HG03460 (cell line): ENCODE data around the gene CUBN.

Source experiments
- ATAC-seq: cut with Tn5 transposase; IDR thresholded peaks from one replicate; pipeline ENCODE4 v1.9.1; 2021; ENCODE audit not compliant: unreplicated experiment

The CUBN gene

DNA sequence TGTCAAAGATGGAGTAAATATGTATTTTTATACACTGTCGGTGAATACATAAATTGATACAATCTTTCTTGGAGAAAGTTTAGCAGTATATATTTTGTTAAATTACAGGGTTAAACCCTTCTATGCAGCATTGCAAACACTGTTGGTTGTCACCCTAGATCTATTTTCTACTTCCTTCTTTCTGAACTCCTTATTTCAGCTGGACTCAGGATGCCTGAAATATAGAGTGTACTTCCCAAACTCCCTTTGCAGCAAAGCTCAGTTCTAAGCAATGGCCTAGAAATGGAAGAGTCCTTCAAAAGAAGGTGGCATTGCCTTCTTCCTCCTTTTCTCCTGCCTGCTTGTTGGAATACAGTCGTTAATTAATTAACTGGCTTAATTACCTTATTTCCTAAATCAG is 20.6 kb downstream of the CUBN start:
- ATAC-seq = no peak

DNA sequence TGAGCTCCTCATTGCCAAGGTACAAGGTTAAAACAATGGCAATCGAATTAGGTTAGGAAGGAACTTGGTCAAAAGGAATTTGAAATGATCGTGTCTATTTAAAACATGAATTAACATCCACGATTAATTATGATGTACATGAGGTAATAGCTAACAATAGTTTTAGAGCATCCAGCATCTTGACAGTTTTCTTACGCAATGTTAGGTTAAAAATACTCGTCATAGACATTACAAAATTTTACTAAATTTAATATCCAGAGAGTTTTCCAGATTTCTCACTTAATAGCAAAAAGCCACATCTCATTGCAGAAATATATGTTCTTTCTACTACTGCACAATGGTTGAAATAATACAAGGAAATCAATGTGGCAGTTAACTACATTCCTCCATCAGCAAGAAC is 22.6 kb downstream of the CUBN start:
- no peak for ATAC-seq

DNA sequence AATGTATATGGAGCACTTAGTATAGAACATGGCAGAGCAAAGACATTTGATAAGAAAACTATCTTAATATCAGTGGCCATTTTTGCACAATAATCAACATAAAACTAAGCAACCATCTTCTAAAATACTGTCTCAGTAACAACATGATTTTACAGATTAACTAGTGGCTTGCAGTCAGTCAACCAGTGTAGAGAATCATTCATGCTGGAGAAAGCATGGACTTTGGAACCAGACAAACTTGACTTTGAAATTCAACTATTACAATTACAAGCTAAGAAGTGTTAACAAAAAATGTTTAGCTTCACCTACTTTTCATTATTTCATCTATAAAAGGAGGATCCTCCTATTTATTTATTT is 27.7 kb downstream of the CUBN start:
- ATAC-seq = no peak

DNA sequence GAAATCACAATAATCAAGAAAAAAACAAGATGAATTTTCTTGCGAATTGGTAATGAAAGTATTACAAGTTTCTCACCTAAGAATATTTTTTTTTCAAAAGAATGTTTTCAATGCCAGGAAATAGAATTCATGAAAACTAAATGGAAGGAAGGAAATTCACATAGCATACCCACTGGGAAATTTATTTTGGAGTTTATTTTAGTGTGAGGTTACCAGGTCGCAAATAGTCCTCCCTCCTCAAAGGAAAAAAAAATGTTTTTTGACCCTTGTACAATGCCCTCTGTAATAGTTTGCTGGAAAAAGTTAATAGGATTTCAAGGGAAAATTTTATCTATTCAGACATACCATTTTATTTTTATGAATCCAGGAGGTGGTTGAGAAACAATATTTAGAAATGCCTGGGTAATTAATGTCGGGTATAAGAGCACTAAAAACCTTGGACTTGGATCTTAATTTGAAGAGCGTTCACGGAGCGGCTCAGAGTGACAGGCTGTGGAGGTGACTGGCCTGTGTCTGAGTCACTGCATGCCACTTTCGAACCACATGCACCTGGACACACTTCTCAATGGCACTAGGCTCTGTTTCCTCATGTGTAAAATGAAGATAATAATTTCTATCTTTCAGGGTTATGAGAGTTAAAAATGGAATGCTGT is 28.2 kb downstream of the CUBN start:
- no peak for ATAC-seq

DNA sequence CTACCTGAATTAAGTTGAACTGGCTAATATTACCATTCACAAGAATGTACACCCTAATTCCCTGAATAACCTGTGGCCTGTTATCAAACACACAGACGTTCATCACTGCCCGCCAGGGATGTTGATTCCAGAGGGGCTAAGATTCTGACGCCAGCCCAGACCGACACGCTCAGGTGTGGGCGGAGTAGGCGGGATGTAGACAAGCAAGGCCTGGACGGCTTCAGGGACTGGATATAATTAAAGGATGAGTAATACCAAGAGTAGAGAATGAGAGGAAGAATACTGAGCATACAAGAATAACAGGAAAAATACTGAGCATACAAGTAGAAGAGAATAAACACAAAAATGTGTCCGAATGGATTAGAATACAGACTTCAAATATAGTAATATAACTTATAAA is 29.0 kb downstream of the CUBN start:
- ATAC-seq = no peak

DNA sequence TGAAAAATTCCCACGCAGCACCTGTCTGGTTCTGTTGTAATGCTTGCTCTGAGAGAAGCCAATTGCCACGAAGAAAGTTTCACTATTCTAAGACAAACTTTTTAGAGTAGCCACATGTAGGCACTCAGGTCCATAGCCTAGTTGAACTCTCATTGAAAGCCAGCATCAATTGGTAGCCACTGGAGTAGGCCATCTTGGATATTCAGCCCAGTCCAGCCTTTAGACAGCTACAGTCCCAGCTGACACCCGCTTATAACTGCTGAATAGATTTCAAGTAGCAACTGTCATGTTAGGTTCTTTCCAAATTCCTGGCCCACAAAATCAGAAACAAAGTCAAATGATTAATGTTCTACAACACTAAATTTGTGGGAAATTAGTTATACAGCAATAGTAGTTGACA is 31.6 kb downstream of the CUBN start:
- no peak for ATAC-seq

DNA sequence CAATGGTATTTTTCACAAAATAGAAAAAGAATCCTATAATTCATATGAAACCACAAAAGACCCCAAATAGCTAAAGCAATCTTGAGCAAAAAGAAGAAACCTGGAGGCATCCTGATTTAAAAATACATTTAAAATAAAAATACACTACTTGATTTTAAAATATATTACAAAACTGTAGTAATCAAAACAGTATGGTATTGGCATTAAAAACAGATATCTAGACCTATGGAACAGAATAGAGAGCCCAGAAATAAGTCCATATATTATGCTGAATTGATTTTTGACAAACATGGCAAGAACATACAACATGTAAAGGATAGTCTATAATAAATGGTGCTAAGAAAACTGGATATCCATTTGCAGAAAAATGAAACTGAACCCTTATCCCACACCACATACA is 34.8 kb downstream of the CUBN start:
- no peak for ATAC-seq

DNA sequence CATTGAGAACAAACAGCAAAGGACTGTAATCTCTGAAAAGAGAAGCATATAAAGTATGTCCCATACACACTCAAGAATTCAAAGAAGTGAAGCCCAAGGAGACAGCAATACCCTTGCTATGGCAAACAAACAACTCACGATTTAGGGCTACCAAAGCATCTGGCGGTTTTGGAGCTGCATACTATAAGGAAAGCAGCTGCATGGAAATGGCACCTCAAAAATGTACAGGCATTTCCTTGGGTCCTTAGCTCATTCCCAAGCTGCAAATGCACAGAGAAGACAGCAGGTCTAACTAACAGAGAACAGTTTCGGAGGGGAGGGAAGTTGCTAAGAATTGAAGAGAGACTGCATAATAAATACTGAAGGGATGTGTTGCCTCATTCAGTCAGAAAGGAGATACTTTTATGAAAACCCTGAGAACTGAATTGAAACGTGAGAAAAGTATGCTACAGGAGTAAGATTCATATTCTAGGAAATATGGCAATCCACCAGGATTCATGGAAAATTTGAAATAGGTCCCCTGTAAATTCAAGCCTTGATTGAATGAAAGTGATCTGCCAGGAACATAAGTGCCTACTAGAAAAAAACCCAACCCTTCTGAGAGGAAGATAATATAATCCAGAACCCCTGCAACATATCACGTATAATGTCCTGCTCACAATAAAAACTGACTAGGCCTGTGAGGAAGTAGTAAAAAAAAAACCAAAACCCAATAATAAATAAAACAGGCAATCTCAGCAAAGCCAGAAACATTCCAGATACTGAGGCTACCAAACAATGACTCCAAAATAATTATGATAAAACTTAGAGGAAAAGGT is 36.4 kb downstream of the CUBN start:
- ATAC-seq = no peak

DNA sequence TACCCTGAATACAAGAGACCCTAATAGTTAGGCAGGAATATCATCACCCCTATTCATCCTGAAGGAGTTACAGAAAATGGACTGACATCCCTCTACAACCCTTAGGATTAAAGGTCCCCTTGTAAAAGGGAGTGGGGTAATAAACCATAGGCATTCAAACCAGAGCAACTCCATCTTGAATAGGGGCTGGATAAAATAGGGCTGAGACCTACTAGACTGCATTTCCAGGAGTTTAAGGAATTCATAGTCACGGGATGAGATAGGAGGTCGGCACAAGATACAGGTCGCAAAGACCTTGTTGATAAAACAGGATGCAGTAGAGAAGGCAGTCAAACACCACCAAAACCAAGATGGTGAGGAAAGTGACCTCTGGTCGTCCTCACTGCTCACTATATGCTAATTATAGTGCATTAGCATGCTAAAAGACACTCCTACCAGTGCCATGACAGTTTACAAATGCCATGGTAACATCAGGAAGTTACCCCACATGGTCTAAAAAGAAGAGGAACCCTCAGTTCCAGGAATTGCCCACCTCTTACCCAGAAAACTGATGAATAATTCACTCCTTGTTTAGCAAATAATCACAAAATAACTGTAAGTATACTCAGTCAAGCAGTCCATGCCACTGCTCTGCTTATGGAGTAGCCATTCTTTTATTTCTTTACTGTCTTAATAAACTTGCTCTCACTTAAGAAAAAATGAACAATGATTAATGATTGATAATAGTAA is 37.2 kb downstream of the CUBN start:
- no peak for ATAC-seq

DNA sequence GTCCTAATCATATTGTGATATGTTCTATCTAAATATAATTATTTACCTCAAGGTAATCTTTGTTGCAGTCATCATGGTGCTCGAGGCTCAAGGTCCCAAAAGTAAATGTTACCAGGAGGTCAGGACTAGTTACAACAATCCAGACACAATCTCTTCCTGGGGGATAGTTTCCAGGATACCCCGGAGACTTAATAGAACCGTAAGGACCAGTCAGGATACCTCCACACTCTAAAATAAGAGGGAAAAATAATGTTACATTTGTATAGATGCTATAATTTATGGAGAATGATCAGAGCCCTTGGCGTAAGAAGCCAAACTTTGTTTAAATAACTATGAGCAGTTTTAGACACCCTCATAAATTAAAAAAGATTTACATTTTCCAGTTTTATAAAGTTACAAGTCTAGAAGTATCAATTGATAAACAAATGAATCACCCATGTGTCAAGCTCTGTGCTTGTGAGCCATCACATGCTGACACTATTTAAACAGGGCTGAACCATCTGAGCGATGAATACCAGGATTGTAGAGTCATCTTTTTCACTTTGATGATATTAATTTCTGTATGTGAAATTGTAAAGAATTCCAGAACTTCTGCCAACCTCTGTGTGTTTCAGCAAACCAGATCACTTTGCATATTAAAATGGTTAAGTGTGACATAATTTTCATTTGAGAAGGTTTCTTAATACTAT is 41.3 kb downstream of the CUBN start:
- no peak for ATAC-seq

DNA sequence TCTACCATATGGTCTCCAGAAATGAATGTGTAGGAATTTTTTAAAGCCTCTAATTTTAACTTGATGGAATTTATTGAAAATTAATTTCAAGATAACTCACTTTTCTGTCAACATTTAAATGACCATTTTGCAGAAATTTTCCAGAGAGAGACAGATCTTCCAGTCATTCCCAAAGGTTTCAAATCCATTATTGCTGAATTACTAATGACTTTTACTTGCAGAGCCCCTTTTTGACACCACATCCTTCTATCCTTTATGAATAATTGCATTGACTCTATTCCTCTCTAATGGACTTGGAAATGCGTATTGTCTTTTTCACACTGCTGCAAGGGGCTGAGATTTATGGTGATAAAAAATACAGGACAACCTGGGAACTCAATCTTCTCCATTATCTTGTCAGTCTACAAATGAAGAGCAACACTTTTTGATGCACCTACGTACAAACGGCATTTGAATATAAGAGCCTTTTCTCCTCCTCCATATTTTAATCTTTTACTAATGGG is 42.7 kb downstream of the CUBN start:
- no peak for ATAC-seq

DNA sequence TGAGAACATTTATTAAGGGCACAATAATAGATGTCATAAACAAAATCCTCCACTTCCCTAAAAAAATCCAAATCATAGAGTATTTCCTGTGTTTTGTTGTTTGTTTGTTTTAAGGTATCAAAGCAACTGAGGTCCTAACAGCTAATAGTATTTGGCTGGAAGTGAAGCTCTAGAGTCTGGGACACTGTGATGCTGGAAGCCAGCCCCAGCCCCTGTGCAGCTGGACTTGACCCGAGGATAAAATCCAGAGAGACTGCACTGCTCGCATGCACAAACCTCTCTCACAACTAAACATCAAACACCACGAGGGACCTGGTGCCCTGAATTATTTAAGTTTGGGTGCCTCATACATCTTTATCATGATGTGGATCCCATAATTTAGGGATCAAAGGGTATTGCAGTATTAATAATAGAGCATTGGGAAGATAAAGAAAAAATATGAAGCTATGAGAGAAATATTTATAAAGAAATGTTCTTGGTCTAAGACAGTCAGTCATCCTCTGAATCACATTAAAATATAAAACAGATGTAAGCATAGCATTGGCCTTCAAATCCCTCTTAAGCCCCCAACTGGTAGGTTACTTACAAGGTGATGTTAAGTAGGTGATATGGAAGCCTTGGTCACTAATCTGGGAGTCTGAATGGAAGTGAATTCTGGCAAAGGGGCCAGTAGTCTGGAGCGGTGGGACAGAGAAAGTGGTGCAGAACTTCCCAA is 44.4 kb downstream of the CUBN start:
- ATAC-seq = no peak

DNA sequence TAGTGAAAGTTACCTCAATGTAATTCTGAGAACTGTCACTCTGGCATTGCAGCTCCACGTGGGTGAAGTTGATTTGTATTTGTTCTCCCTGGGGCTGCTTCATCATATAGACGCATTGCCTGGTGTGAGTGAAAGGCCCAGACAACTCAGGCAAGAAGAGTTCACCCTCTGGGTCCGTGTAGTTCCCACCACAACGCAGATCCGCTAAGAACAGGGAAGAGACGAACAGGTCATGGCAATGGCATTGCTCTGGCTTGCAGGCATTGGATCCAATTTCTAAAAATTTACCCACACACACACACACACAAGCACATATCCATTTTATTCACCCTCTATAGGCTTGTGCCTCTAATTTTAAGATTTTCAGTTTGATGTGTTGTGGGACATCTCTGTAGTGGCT is 45.4 kb downstream of the CUBN start:
- no peak for ATAC-seq

DNA sequence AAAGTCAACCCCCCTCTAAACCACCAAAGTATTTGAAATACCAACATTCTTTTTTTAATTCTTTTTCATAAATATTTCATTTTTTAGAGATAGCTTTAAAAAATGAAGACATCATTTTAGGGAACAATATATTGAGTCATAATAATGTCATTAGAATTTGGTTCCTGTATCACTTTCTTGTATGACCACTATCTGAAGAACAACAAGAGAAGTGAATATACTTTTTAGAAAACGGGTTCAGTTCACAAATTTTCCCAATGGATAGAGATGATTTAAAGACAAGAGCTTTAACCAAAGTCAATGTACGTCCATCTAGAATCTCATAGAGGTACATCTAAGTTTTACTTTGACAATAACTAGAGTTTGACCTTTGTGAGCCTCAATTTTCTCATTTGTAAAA is 48.2 kb downstream of the CUBN start:
- no peak for ATAC-seq

DNA sequence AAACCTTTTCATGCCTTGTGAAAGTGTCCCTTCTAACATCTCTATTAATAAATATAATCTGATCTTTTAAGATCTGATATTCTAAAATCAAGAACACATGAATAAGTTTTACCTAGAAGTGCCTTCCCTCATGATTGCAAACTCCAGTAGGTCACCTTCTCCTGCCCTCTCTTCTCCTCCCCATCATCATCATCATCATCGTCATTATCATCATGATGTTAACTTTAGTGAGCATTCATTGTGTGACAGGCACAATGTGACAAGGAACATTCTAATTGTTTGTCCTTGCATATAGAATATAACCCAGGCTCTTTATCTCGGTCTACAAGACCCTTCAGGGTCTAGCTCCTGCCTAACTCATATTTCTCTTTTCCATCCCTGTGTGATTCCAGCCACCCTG is 51.7 kb downstream of the CUBN start:
- ATAC-seq = no peak

DNA sequence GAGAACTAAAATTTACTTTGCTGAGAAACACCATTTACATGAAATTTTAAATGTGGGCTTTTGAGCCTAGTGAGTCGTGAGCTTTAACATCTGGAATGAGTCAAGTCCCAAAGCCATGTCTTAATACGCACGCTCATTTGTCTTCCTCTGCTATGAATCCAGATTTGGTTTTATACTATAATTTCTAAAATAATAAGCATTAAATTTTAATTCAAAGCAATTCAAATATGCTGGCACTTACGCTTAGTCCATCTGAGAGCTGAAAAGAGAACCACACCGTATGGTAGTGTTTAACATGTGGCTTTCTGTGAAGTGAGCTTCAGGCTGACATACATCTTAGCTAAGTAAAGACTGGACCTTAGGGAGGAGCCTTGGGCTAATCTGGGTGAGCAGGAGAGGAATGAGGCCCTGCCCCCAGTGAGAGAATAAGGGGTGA is 52.2 kb downstream of the CUBN start:
- ATAC-seq = no peak

DNA sequence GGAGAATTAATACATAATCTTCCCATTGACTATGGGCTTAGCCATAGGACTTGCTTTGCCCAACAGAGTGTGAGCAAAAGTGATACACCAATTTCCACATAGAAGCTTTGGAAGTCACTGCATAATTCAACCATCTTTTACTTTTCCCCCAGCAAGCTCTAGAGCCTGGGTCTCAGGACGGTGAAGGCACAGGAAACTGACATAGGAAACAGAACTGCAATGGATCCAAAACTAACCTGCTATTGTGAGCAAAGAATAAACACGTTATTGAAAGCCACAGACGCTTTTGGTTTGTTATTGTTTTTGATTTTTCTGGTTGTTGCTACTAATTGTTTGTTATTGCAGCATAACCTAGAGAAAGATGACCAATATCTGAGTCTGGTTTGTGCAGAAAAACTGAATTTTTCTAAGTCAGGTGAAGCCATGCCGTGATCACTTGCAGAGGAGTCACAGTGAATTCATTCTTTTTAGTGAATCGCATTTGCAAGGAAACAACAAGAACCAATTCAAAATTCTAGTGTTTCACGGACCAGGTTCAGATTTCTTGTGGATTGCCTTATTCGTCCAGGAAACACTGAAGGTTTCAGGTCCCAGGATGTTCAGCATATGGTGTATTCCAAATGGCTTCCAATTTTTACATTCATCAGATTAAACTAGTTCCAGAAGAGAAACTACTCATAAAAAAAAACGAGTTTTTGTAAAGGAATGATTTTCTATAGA is 52.8 kb downstream of the CUBN start:
- ATAC-seq = no peak

DNA sequence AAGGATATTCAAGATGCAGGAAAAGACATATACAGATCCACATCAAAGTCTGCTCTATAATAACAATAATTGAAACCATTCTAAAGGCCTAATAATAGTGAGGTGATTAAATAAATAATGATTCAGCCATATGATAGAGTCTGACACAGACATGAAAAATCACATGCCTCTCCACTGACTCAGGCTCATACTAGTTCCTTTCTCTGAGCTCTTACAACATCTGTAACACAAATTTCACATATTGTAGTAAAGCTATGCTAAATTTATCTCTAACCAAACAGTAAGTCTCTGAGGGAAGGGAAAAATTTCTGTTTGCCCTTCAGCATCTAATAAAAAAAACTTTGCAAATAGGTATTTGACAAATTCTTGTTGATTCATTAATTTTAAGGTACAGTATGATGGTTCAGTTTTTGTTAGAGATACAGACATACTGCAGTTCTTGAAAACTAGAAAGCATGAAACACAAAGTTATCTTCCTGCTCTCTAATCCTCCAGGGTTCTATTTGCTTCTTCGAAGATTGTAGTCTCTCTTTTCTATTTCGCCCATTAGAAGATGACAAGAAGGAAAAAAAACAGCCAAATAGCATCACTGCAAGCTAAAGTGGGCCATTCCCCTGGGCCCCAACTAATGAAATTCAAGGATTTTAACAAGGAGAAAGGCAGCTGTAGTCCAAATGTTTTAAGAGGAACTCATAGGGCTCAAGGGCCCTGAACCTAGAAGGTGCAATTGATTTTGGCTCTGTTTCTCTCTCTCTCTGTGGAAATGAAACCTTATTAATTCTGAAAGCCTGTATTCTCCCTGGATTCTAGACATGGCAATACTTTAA is 53.9 kb downstream of the CUBN start:
- no peak for ATAC-seq

DNA sequence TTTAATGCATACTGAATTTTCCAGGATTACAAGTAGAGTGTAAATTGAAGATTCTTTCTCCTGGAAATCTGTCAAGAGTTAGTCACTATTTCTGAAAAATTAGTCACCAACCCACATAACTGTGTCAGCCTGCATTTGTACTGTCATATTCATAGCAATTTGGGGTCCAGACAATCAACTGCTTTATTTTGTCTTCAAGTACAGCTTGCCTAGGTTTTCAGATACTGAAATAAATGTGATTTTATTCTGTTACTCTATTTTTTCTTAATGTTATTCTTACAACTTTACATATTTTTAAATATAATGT is 55.1 kb downstream of the CUBN start:
- no peak for ATAC-seq
